Adrenal gland (tissue), 5 donors: ENCODE data around the gene GPLD1.

Source experiments
- POLR2A ChIP-seq, 2 donors: fragments of 450-650 bp; IDR thresholded peaks; one replicate each; pipeline ENCODE4 v1.6.1; 2017; ENCODE audit warnings: antibody characterized with exemption in 2 of 2, mild to moderate bottlenecking in 2 of 2, moderate library complexity in 1 of 2
- TF ChIP-seq, protein P1 (sequence below), 6 experiments: fragments of 450-650 bp in 4 of 6; fragments of 200-600 bp in 2 of 6; sonication (generic) in 1 of 6; IDR thresholded peaks; 1 replicate in 5 of 6; 2 replicates in 1 of 6; pipeline versions ENCODE4 v1.5.1 to v1.8.0; 2016 to 2021; ENCODE audit warnings: antibody characterized with exemption in 6 of 6, mild to moderate bottlenecking in 2 of 6, moderate library complexity in 1 of 6
- donor health status: DM: no; HTN: no; CAD: no.

DNA sequence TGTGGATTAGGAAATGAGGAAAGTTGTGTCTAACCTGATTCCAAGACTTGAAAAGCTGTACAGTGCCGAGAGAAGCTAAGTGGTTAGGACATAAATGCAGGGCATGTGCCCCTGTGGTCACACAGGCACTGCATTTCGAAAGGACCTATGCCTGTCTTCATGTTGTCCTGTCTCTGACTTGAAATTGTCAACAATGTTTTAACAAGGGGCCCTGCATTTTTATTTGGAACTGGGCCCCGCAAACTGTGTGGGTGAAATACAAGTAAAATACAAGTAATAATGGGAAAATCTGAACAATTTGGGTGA is 47.8 kb downstream of the GPLD1 start:
- TF ChIP-seq, protein P1, sequence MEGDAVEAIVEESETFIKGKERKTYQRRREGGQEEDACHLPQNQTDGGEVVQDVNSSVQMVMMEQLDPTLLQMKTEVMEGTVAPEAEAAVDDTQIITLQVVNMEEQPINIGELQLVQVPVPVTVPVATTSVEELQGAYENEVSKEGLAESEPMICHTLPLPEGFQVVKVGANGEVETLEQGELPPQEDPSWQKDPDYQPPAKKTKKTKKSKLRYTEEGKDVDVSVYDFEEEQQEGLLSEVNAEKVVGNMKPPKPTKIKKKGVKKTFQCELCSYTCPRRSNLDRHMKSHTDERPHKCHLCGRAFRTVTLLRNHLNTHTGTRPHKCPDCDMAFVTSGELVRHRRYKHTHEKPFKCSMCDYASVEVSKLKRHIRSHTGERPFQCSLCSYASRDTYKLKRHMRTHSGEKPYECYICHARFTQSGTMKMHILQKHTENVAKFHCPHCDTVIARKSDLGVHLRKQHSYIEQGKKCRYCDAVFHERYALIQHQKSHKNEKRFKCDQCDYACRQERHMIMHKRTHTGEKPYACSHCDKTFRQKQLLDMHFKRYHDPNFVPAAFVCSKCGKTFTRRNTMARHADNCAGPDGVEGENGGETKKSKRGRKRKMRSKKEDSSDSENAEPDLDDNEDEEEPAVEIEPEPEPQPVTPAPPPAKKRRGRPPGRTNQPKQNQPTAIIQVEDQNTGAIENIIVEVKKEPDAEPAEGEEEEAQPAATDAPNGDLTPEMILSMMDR (IDR thresholded peaks at IDR 0.05) = no peak
- no peak for TF ChIP-seq POLR2A (IDR thresholded peaks at IDR 0.05)
